Amniotic stem cell (primary cell): Measurements from ENCODE around the gene ELF2.
"Not testable (repeated sequence)": the region's sequence is repeated elsewhere in the genome, so short reads cannot be mapped to it uniquely, and the experiment has no call there.

Experiments used
- DNase-seq: peaks from one replicate; lab custom pipeline; 2025; lab: John Stamatoyannopoulos, UW

The ELF2 gene

GRCh38 chr4:139078926-139079325 lies 98.1 kb downstream of the ELF2 start:
- no peak for DNase-seq

GRCh38 chr4:139077567-139078355 lies 99.3 kb downstream of the ELF2 start:
- DNase-seq: no peak

- DNase-seq: no peak
Observed at GRCh38 chr4:139076016-139076744, 100.8 kb downstream of the ELF2 start.

GRCh38 chr4:139060591-139060990 lies 116.4 kb downstream of the ELF2 start:
- no peak for DNase-seq

DNA sequence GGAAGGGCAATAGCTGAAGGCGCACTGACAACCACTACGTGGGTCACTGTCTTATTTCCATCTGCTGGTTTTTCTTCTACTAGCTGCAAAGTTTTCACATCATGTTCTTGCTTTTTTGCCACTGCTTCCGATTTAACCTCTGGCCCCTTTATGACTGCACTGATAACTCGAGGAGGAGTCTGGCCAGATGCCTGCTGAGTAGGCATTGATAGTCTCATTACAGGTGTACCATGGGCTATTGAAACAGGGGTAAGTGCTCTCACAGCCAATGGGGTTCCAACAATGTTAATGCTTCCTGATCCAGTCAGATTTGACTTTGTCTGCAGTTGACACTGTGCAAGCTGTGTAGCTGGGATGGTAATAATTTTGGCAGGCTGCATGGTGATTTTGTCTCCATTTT lies 118.0 kb downstream of the ELF2 start:
- not testable (repeated sequence) for DNase-seq

GRCh38 chr4:139054791-139055505 lies 122.1 kb downstream of the ELF2 start:
- no peak for DNase-seq

DNA sequence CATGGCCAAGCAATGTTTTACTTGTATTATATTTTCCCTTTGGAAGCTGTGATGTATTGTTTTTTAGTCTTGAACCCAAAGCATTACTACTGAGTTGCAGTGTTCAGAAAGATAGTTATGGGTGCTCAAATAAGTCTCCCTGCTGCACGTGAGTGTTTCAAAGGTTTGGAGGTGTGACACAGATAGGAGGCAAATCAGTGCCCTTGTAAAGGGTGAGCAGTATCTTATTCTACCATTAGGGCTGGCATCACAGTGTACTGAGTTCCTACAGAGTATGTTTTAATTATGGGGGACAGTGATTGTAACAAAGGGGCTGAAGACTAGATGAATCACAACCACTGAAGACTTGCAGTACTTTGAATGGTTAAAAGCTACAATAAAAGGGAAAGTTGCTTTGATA lies 123.1 kb downstream of the ELF2 start:
- DNase-seq: no peak

GRCh38 chr4:139050446-139050845 lies 126.6 kb downstream of the ELF2 start:
- no peak for DNase-seq

DNA sequence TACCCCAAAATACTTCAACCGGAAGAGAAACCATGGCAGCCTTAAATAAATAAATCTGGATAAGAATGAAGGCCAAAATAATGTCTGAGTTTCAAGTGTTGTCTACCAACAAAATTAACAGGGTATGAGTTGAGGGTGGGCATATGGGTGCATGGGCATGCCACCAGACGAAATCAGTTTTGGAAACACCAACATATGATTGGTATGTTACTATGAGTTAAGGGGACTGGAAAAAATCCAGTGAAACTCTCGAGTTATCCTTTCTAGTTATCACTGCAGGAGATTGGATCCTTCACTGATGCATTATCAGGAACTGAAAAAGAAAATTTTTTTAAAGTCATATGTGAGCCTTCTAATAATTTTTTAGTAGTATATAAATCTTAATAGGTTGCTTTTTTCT lies 129.0 kb downstream of the ELF2 start:
- DNase-seq: no peak

GRCh38 chr4:139044291-139044690 lies 132.7 kb downstream of the ELF2 start:
- no peak for DNase-seq

GRCh38 chr4:139042981-139043460 lies 134.0 kb downstream of the ELF2 start:
- DNase-seq: no peak

DNA sequence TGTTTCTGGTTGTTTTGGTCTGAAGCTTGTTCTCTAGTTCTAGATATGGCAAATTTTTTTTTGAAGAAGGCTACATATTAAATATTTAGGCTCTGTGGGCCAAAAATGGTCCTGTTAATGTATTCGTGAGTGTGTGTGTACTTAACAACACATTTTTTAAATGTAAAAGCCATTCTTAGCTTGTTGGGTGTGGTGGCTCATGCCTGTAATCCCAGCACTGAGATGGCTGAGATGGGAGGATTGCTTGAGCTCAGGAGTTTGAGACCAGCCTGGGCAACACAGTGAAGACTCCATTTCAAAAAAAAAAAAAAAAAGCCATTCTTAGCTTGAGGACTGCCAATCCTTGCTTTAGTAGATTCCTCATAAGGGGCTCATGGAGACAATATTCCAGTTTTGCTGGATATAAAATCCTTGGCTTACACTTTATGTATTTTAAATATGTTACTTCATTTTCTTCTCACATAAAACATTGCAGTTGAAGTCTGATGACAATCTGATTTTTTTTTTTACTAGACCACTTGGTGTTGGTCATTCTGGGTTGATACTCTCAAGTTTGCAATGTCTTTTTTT lies 138.1 kb downstream of the ELF2 start:
- no peak for DNase-seq

DNA sequence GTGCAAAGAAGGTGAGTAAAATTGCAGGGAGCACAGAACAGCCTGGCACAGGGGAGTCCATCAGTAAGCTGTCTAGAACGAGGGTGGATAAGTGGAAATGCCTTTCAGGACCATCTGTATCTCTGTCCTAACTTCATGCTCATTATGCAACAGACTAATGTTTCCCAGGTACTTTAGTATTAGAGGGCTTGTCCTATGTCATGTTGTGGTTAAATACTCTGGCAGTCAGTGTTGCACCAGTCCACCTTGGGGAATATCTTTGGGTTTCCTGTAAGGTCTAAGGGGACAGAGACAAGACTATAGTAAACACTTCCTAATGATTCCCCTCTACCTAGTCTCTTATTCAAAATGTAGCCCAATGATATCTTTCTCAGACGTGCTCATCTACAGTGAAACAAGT lies 140.1 kb downstream of the ELF2 start:
- DNase-seq: no peak

GRCh38 chr4:139035650-139036049 lies 141.4 kb downstream of the ELF2 start:
- DNase-seq: no peak

- peak; percentile 52 for DNase-seq
Observed at GRCh38 chr4:139030614-139031235, 146.3 kb downstream of the ELF2 start.

- DNase-seq: not testable (repeated sequence)
Observed at GRCh38 chr4:139029866-139030363, 147.1 kb downstream of the ELF2 start.

DNA sequence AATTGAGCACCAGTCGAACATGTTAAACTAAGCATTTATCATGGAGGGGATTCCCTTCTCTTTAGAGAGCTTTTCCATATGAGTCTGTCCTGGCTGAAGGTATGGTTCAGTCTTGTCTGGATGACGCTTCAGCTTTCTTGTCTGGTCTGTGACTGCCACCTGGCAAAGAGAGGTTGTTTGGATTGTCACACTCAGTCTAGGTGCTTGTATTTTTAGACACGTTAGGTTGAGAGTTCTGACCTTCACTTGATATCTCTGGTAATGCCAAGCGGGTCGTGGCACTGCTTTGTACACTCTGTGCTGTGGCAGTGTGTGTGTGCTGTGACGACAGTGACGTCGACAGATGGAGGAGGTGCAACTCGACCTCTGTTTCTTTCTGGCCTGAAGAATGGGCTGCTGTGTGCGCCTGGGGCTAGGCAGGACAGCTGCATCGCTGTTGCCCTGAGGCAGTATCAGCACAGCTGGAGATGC lies 148.8 kb downstream of the ELF2 start:
- DNase-seq: no peak

DNA sequence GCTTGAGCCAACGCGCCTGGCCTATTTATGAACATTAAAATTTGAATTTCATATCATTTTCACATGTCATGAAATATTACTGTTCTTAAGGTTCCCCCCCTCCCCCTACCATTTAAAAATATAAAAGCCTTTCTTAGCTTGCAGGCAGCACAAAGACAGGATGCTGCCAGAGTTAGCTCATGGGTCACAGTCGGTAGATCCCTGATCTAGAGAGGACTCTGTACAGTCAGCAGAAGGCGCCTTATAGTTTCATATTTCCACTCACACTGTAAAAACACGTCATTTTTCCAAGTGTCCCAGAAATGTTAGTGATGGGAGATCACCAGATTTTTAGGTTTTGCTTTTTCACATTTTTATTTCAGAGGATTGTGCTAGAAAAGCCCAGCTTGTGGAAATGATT lies 149.2 kb downstream of the ELF2 start:
- DNase-seq: no peak

- DNase-seq: no peak
Observed at GRCh38 chr4:139025841-139026240, 151.2 kb downstream of the ELF2 start.

GRCh38 chr4:139024686-139025085 lies 152.3 kb downstream of the ELF2 start:
- no peak for DNase-seq

DNA sequence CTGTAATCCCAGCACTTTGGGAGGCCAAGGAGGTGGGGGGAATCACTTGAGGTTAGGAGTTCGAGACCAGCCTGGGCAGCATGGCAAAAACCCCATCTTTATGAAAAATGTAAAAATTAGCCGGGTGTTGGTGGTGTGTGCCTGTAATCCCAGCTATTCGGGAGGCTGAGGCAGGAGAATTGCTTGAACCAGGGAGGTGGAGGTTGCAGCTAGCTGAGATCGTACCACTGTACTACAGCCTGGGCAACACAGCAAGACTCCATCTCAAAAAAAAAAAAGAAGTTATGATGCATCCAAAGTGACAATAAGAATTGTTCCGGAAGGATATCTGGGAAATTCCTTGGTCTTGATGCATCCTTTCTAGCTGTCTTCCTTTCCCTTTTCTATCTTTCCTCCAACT lies 154.2 kb downstream of the ELF2 start:
- DNase-seq: no peak

GRCh38 chr4:139021071-139021470 lies 155.9 kb downstream of the ELF2 start:
- DNase-seq: not testable (repeated sequence)
